Naive B cell (primary cell): ENCODE measurements around the gene ACAN. TPM values are rescaled to one million over a fixed set of nuclear protein-coding genes. Genes with fewer than 3 reads are reported as not detected.

Experiments used
- ATAC-seq, 2 donors: fragments of 150-1000 bp; cut with Tn5 transposase; 2 replicates each; pipeline ENCODE4 v1.10.0; 2021; ENCODE audit warnings: low read depth in 2 of 2, mild to moderate bottlenecking in 2 of 2, moderate library complexity in 2 of 2
- DNase-seq: peaks from one replicate; pipeline ENCODE4 v3.0.0; 2022
- H3K27ac Mint-ChIP-seq, 6 donors: one replicate each; pipeline ENCODE4 v1.8.0; 2020 to 2022; ENCODE audit warnings: mild to moderate bottlenecking in 6 of 6, mixed read lengths in 6 of 6, moderate library complexity in 5 of 6, inconsistent platforms in 2 of 6
- H3K27me3 Mint-ChIP-seq, 3 donors: one replicate each; pipeline ENCODE4 v1.8.0; 2021 to 2022; ENCODE audit warnings: mixed read lengths in 3 of 3, mild to moderate bottlenecking in 1 of 3
- H3K36me3 Mint-ChIP-seq, 2 donors: one replicate each; pipeline ENCODE4 v1.8.0; 2020 to 2022; ENCODE audit warnings: mixed read lengths in 2 of 2, inconsistent platforms in 1 of 2, mild to moderate bottlenecking in 1 of 2
- H3K4me1 Mint-ChIP-seq, 3 donors: one replicate each; pipeline ENCODE4 v1.8.0; 2020 to 2022; ENCODE audit warnings: mixed read lengths in 3 of 3, inconsistent platforms in 1 of 3, mild to moderate bottlenecking in 1 of 3, moderate library complexity in 1 of 3
- H3K4me3 Mint-ChIP-seq, 8 donors: one replicate each; pipeline ENCODE4 v1.8.0; 2020 to 2022; ENCODE audit warnings: mild to moderate bottlenecking in 8 of 8, mixed read lengths in 8 of 8, moderate library complexity in 8 of 8, inconsistent platforms in 2 of 8
- H3K9me3 Mint-ChIP-seq, 7 donors: one replicate each; pipeline ENCODE4 v1.8.0; 2020 to 2022; ENCODE audit warnings: mixed read lengths in 7 of 7, mild to moderate bottlenecking in 5 of 7, inconsistent platforms in 2 of 7, moderate library complexity in 1 of 7
- polyA plus RNA-seq, 6 donors: library from polyadenylated mRNA; unstranded; fragments of 300-500 nt; fragmentation: Illumina TruSeq; gene quantifications; one replicate each; pipeline ENCODE4 v1.2.3, GENCODE V29; 2021; ENCODE audit warnings: low read depth in 6 of 6

Gene ACAN
- polyA plus RNA-seq, 6 donors from 2014 or later = 0.17 TPM; not detected in 5

- no peak overlapping the region for H3K4me3 Mint-ChIP-seq
- H3K27me3 Mint-ChIP-seq = peaks cover 0 to 9% (median 6%) of the 10 kb centered on the region in 3 donors
- no peak overlapping the region for H3K27ac Mint-ChIP-seq
- no peak for ATAC-seq
- H3K36me3 Mint-ChIP-seq = peaks cover 0 to 15% of the 10 kb centered on the region in 2 donors
- no peak for DNase-seq
- H3K4me1 Mint-ChIP-seq = peaks cover 0 to 3% (median 0%) of the 10 kb centered on the region in 3 donors
- no peaks in the 10 kb centered on the region for H3K9me3 Mint-ChIP-seq
Observed at GRCh38 chr15:88877906-88878305, 74.7 kb downstream of the ACAN start.

DNA sequence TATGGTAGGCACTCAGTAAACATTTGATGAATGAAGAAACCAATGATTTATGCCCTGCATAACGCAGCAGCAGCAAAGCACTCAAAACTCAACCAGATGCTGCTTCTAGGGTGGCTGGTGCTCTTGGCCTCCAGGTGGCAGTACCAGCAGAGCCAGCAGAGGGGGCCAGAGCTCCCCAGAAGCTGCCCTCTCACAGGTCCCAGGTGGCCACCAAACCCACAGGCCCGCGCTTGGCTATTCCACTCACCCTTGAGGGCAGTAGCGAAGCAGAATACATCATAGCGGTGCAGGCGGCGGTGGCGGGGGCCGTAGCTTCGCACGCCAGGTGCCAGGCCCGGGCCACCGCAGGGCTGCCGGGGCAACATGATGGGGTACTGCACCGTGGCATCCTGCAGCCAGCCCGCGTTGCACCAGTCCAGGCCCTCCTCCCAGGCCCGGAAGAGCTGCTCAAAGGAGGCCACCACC lies 75.5 kb downstream of the ACAN start:
- DNase-seq (no peak), ATAC-seq (no peak)
- Mint-ChIP-seq H3K4me1 (peaks cover 0 to 3% (median 0%) of the 10 kb centered on the region in 3 donors), H3K36me3 (peaks cover 0 to 19% of the 10 kb centered on the region in 2 donors), H3K9me3 (no peaks in the 10 kb centered on the region), H3K4me3 (no peak overlapping the region), H3K27me3 (peaks cover 0 to 1% (median 0%) of the 10 kb centered on the region in 3 donors), H3K27ac (no peak overlapping the region)

GRCh38 chr15:88880944-88881740 lies 77.9 kb downstream of the ACAN start:
- H3K4me1 Mint-ChIP-seq = peaks cover 0 to 3% (median 0%) of the 10 kb centered on the region in 3 donors
- no peak overlapping the region for H3K27ac Mint-ChIP-seq
- no peak overlapping the region for H3K4me3 Mint-ChIP-seq
- no peaks in the 10 kb centered on the region for H3K9me3 Mint-ChIP-seq
- ATAC-seq (no peak), DNase-seq (no peak)
- no peaks in the 10 kb centered on the region for H3K27me3 Mint-ChIP-seq
- H3K36me3 Mint-ChIP-seq = peaks cover 0 to 16% of the 10 kb centered on the region in 2 donors

GRCh38 chr15:88881775-88882174 lies 78.5 kb downstream of the ACAN start:
- Mint-ChIP-seq H3K4me3 (no peak overlapping the region), H3K27ac (no peak overlapping the region), H3K4me1 (peaks cover 0 to 3% (median 0%) of the 10 kb centered on the region in 3 donors), H3K36me3 (peaks cover 0 to 10% of the 10 kb centered on the region in 2 donors), H3K9me3 (no peaks in the 10 kb centered on the region), H3K27me3 (no peaks in the 10 kb centered on the region)
- no peak for ATAC-seq
- DNase-seq = no peak

GRCh38 chr15:88882785-88883184 lies 79.5 kb downstream of the ACAN start:
- Mint-ChIP-seq H3K27ac (no peak overlapping the region), H3K4me3 (no peak overlapping the region), H3K4me1 (peaks cover 0 to 3% (median 0%) of the 10 kb centered on the region in 3 donors), H3K27me3 (no peaks in the 10 kb centered on the region), H3K36me3 (peaks cover 0 to 6% of the 10 kb centered on the region in 2 donors), H3K9me3 (no peaks in the 10 kb centered on the region)
- no peak for ATAC-seq
- no peak for DNase-seq

DNA sequence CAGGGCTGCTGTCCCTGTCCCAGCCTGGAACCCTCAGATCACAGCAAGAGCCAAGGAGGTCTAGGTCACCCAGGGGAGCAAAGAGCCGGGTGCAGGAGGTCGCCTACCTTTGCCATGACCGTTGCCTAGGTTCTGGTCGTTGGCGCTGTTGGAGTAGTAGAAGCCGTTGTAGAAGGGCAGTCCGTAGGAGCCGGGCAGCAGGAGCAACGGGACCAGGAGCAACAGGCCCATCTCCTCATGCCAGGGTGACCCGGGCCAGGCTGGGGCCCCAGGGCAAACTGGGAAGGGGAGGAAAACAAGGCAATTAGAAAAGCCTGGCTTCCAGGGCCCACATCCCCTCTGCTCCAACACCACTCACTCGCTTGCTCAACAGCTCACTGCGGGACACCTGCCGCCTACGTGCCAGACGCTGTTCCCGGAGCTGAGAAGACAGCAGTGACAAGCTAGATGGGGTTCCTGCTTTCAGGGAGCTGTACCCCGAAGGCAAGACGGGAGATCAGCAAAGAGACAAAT lies 83.9 kb downstream of the ACAN start:
- DNase-seq (no peak), ATAC-seq (no peak)
- no peak overlapping the region for H3K27ac Mint-ChIP-seq
- H3K9me3 Mint-ChIP-seq = no peaks in the 10 kb centered on the region
- no peaks in the 10 kb centered on the region for H3K27me3 Mint-ChIP-seq
- H3K4me3 Mint-ChIP-seq = no peak overlapping the region
- H3K36me3 Mint-ChIP-seq = peaks cover 0 to 6% of the 10 kb centered on the region in 2 donors
- H3K4me1 Mint-ChIP-seq = no peaks in the 10 kb centered on the region

- no peak for ATAC-seq
- Mint-ChIP-seq H3K4me1 (no peaks in the 10 kb centered on the region), H3K27ac (peak overlapping the region in 1 of 6 donors; percentile 20), H3K4me3 (no peak overlapping the region), H3K27me3 (peaks cover 0 to 8% (median 0%) of the 10 kb centered on the region in 3 donors), H3K36me3 (peaks cover 0 to 3% of the 10 kb centered on the region in 2 donors), H3K9me3 (no peaks in the 10 kb centered on the region)
- DNase-seq = no peak
Observed at GRCh38 chr15:88888719-88889118, 85.5 kb downstream of the ACAN start.

GRCh38 chr15:88890495-88890894 lies 87.3 kb downstream of the ACAN start:
- no peak overlapping the region for H3K27ac Mint-ChIP-seq
- H3K27me3 Mint-ChIP-seq = peaks cover 0 to 18% (median 7%) of the 10 kb centered on the region in 3 donors
- H3K4me3 Mint-ChIP-seq = no peak overlapping the region
- ATAC-seq (no peak), DNase-seq (no peak)
- H3K4me1 Mint-ChIP-seq = peaks cover 3 to 9% (median 4%) of the 10 kb centered on the region in 3 donors
- no peaks in the 10 kb centered on the region for H3K9me3 Mint-ChIP-seq
- H3K36me3 Mint-ChIP-seq = no peaks in the 10 kb centered on the region

GRCh38 chr15:88891540-88892254 lies 88.5 kb downstream of the ACAN start:
- peak overlapping the region in 3 of 6 donors; percentile 27 to 76 (median 36) for H3K27ac Mint-ChIP-seq
- DNase-seq (no peak), ATAC-seq (no peak)
- peaks cover 6 to 14% (median 7%) of the 10 kb centered on the region in 3 donors for H3K4me1 Mint-ChIP-seq
- no peaks in the 10 kb centered on the region for H3K9me3 Mint-ChIP-seq
- H3K36me3 Mint-ChIP-seq = no peaks in the 10 kb centered on the region
- no peak overlapping the region for H3K4me3 Mint-ChIP-seq
- peaks cover 4 to 23% (median 7%) of the 10 kb centered on the region in 3 donors for H3K27me3 Mint-ChIP-seq

DNA sequence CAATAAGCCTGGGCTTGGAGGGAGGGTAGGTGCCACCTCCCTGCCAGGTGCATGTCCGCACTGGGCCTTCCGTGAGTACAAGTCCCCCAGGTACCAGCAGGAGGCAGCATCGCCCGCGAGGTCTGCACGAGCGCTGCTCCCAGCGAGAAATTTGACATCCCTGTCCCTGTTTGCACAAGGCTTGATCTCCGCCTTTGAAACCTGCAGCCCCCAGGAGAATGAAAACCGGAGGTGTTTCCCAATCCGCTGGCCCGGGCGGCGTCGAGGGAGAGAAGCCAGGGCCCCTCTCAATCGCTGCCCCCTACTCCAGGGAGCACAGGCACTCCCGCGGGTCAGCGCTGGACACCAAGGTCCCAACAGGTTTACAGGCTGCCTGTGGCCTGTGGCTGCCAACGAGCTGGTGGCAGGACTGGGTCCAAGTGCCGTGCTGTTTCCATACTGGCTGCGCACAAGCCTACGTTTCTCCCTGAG lies 91.1 kb downstream of the ACAN start:
- Mint-ChIP-seq H3K4me3 (peak overlapping the region; percentile 75 to 94 (median 91)), H3K9me3 (no peaks in the 10 kb centered on the region), H3K4me1 (peaks cover 9 to 17% (median 12%) of the 10 kb centered on the region in 3 donors), H3K36me3 (no peaks in the 10 kb centered on the region), H3K27me3 (peaks cover 7 to 28% (median 7%) of the 10 kb centered on the region in 3 donors), H3K27ac (peak overlapping the region in 2 of 6 donors; percentile 38 to 47)
- DNase-seq = peak; percentile 53
- peak; percentile 70 to 78 for ATAC-seq

DNA sequence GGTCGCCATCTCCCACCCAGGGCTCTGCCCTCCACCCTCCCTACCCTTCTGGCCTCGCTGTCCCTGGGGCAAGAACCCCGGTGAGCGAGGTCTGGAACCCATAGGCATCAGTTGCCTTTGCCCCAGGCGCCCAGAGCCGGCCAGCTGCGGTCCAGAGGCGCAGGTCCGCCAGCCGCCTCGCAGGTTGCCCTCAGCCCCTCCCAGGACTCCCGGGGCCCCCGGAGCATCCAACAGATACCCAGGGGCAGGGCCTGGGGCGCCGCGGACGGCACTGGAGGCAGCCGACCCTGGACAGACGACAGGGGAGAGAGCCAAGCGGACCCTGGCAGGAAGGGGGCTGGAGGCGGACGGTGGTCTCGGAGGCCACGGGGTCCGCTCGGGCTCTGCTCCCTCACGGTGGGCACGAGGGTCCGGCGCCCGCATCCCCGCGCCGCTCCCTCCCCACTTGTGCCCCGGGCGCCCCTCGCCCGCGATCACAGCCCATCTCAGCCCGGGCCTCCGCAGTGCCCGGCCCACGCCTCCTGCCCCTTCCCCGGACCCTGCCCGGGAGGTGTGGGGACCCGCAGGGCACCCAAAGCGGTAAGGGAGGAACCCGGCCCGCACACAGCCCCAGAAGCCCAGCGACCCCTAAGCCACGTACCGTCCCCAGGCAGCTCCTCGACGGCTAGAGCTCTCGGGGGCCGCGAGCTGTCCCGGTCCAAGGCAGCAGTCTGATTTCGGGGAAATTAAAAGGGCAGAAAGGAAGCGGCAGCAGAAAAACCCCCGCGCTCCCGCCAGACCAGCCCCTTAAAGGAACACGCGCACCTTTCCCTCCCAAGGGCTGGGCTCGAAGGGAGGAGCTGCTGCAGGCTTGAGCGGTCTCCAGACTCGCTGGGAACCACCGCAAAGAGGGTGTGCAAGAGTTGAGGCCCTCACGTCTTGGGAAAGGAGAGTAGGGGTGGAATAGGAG lies 91.9 kb downstream of the ACAN start, which contains the start of gene HAPLN3:
HAPLN3 (minus strand) TSS at position 726 of the 949 bp plus-strand sequence. CDS start 8,246 bp downstream, outside the sequence.
- Mint-ChIP-seq H3K4me1 (peaks cover 9 to 17% (median 12%) of the 10 kb centered on the region in 3 donors), H3K27me3 (peaks cover 7 to 28% (median 7%) of the 10 kb centered on the region in 3 donors), H3K9me3 (no peaks in the 10 kb centered on the region), H3K27ac (peak within 1 kb of the TSS in 4 of 6 donors; percentile 24 to 85 (median 52)), H3K4me3 (peak within 1 kb of the TSS; percentile 75 to 94 (median 91)), H3K36me3 (no peaks in the 10 kb centered on the region)
- DNase-seq (peak; percentile 25), ATAC-seq (peak; percentile 55 to 57)

DNA sequence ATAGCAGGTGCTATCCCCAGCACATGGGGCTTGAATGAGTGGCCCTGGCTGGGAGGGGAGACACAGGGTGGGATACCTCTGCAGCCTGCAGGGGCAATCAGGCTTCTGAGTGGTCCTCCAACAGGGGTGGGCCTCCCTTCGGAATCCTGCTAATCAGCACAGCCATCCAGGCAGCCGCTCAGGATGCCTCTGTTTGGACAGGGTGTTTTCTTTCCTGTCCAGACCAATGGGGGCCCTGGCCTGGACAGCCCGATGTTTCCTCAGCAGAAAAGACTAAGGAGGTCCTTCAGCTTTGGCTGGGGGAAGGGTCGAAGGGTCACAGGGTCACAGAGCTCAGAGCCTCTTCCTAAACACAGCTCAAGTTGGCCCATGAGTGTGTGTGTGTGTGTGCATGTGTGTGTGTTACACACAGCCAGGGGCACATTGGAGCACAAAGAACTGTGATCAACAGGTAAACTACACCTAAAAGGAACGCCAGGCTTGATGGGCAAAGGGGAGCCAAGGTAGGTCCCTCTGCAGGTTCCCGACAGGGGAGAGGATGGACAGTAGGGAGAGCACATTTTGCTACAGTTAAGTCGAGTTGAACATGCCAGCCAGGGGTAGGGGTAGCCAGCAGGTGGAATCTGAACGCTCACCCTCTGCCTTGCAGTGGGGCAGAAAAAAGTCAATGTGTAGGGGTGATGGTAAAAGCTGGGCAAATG lies 93.2 kb downstream of the ACAN start:
- DNase-seq = no peak
- Mint-ChIP-seq H3K27ac (peak overlapping the region in 1 of 6 donors; percentile 24), H3K4me1 (peaks cover 9 to 17% (median 12%) of the 10 kb centered on the region in 3 donors), H3K36me3 (no peaks in the 10 kb centered on the region), H3K4me3 (peak overlapping the region in 2 of 8 donors; percentile 12 to 44), H3K27me3 (peaks cover 7 to 28% (median 7%) of the 10 kb centered on the region in 3 donors), H3K9me3 (no peaks in the 10 kb centered on the region)
- no peak for ATAC-seq
